Activated CD8-positive, alpha-beta memory T cell treated with anti-CD3 and anti-CD28 coated beads for 24 hours (primary cell): ENCODE data around the gene FSD2.
"Not testable (repeated sequence)": the region's sequence is repeated elsewhere in the genome, so short reads cannot be mapped to it uniquely, and the experiment has no call there.

Experiments
- DNase-seq: peaks from one replicate; pipeline ENCODE4 v3.0.0-alpha.2; 2020

Gene FSD2

GRCh38 chr15:82829234-82829633, 23.4 kb upstream of the FSD2 start:
- no peak for DNase-seq

- DNase-seq: no peak
Observed at GRCh38 chr15:82828075-82828474, 22.2 kb upstream of the FSD2 start.

- DNase-seq: no peak
Observed at GRCh38 chr15:82823049-82823448, 17.2 kb upstream of the FSD2 start.

GRCh38 chr15:82821851-82822250, 16.0 kb upstream of the FSD2 start:
- not testable (repeated sequence) for DNase-seq

GRCh38 chr15:82821396-82821795, 15.5 kb upstream of the FSD2 start:
- not testable (repeated sequence) for DNase-seq

- DNase-seq: no peak
Observed at GRCh38 chr15:82820128-82820527, 14.3 kb upstream of the FSD2 start.

GRCh38 chr15:82812994-82813393, 7.1 kb upstream of the FSD2 start:
- DNase-seq: no peak

- no peak for DNase-seq
Observed at GRCh38 chr15:82810890-82811426, 5.1 kb upstream of the FSD2 start.

GRCh38 chr15:82810061-82810889, 4.4 kb upstream of the FSD2 start:
- peak; percentile 68 for DNase-seq

- peak; percentile 95 for DNase-seq
Observed at GRCh38 chr15:82809308-82810060, 3.6 kb upstream of the FSD2 start, which contains the start of gene WHAMM. TSS of gene WHAMM (plus strand) at chr15:82809628. CDS start at chr15:82809727, 99 bp downstream.

- DNase-seq: no peak
Observed at GRCh38 chr15:82808634-82809041, 2.8 kb upstream of the FSD2 start.

GRCh38 chr15:82807920-82808633, 2.2 kb upstream of the FSD2 start:
- DNase-seq: no peak

- DNase-seq: no peak
Observed at GRCh38 chr15:82804575-82804949, 1.3 kb downstream of the FSD2 start.

- no peak for DNase-seq
Observed at GRCh38 chr15:82803793-82804574, 1.9 kb downstream of the FSD2 start.

- DNase-seq: no peak
Observed at GRCh38 chr15:82802497-82802896, 3.4 kb downstream of the FSD2 start.

GRCh38 chr15:82799183-82799841, 6.6 kb downstream of the FSD2 start:
- DNase-seq: no peak

GRCh38 chr15:82798531-82799166, 7.2 kb downstream of the FSD2 start:
- no peak for DNase-seq

- no peak for DNase-seq
Observed at GRCh38 chr15:82798104-82798503, 7.8 kb downstream of the FSD2 start.

GRCh38 chr15:82793737-82794136, 12.1 kb downstream of the FSD2 start:
- DNase-seq: no peak

GRCh38 chr15:82792068-82792467, 13.8 kb downstream of the FSD2 start:
- no peak for DNase-seq

GRCh38 chr15:82790321-82790720, 15.5 kb downstream of the FSD2 start:
- DNase-seq: no peak
